GM13976 (cell line): ENCODE results near the gene CCDC120.

Experiments used
- DNase-seq: peaks from one replicate; pipeline ENCODE4 v3.0.0; 2012; ENCODE audit warnings: low spot score
- CTCF ChIP-seq: IDR thresholded peaks from 2 replicates; pipeline ENCODE4 v1.5.1; 2012; ENCODE audit warnings: borderline replicate concordance, mild to moderate bottlenecking; ENCODE audit not compliant: insufficient read depth; ENCODE audit errors: extremely low read depth, missing control alignments, control extremely low read depth
- in situ Hi-C: fragments of 300-500 bp; cut with MboI; formaldehyde crosslinking; loops from one replicate; pipeline ENCODE4 v1.12.0; 2022; ENCODE audit warnings: low sequenced_read_pairs, mixed read lengths, inconsistent platforms; ENCODE audit not compliant: unreplicated experiment

CCDC120 gene

GRCh38 chrX:49039598-49040375 lies 19.0 kb upstream of the CCDC120 start:
- DNase-seq = no peak
- TF ChIP-seq CTCF = no peak
- in situ Hi-C loops = no loop called here

GRCh38 chrX:49040376-49040955 lies 18.3 kb upstream of the CCDC120 start:
- in situ Hi-C loops = no loop called here
- TF ChIP-seq CTCF = no peak
- DNase-seq = no peak

- TF ChIP-seq CTCF = no peak
- no peak for DNase-seq
- in situ Hi-C loops = no loop called here
These were observed 16.8 kb upstream of the CCDC120 start for GRCh38 chrX:49041744-49042580.

- in situ Hi-C loops = no loop called here
- no peak for DNase-seq
- no peak for TF ChIP-seq CTCF
These were observed 16.1 kb upstream of the CCDC120 start for GRCh38 chrX:49042581-49043219.

- peak; percentile 92 for DNase-seq
- in situ Hi-C loops = no loop called here
- TF ChIP-seq CTCF = peak; percentile 55
These were observed 15.4 kb upstream of the CCDC120 start, which contains the start of gene TFE3 for GRCh38 chrX:49043220-49043986. TSS of gene TFE3 (minus strand) at chrX:49043357. CDS start at chrX:49043226, 131 bp downstream.

- in situ Hi-C loops = no loop called here
- TF ChIP-seq CTCF = no peak
- DNase-seq = no peak
These were observed 14.9 kb upstream of the CCDC120 start for GRCh38 chrX:49043987-49044281.
